AG10803 (cell line): ENCODE measurements around the gene MARCHF10.
"Not testable (repeated sequence)": the region's sequence is repeated elsewhere in the genome, so short reads cannot be mapped to it uniquely, and the experiment has no call there.

Source experiments
- DNase-seq: peaks from one replicate; pipeline ENCODE4 v3.0.0; 2010; ENCODE audit warnings: low read depth
- H3K4me3 ChIP-seq: 2 replicates; pipeline ENCODE4 v1.5.1; 2011; ENCODE audit warnings: mild to moderate bottlenecking, low read length, control low read depth
- CTCF ChIP-seq: conservative IDR thresholded peaks from 2 replicates; pipeline ENCODE4 v1.5.1; 2011; ENCODE audit warnings: mild to moderate bottlenecking, low read length, control low read depth, inconsistent platforms

MARCHF10 gene

GRCh38 chr17:62807812-62808575 is at the start of gene MARCHF10:
Gene MARCHF10, minus strand, starts transcription at chr17:62808314. Its CDS starts 6,579 bp downstream, at chr17:62801735.
- no peak for TF ChIP-seq CTCF
- no peak for DNase-seq
- no peak within 1 kb of the TSS for H3K4me3 ChIP-seq

GRCh38 chr17:62857526-62857925 is 49.4 kb upstream of the MARCHF10 start:
- no peak for TF ChIP-seq CTCF
- no peak overlapping the region for H3K4me3 ChIP-seq
- DNase-seq, result no peak

GRCh38 chr17:62856594-62856993 is 48.5 kb upstream of the MARCHF10 start:
- DNase-seq, result no peak
- TF ChIP-seq CTCF, result no peak
- no peak overlapping the region for H3K4me3 ChIP-seq

- H3K4me3 ChIP-seq, result no peak overlapping the region
- no peak for DNase-seq
- no peak for TF ChIP-seq CTCF
These were observed 47.0 kb upstream of the MARCHF10 start for GRCh38 chr17:62855156-62855555.

GRCh38 chr17:62854098-62854680 is 46.1 kb upstream of the MARCHF10 start:
- H3K4me3 ChIP-seq, result no peak overlapping the region
- TF ChIP-seq CTCF, result no peak
- DNase-seq, result peak; percentile 95

- TF ChIP-seq CTCF, result no peak
- H3K4me3 ChIP-seq, result no peak overlapping the region
- DNase-seq, result no peak
These were observed 44.1 kb upstream of the MARCHF10 start for GRCh38 chr17:62852195-62852594.

GRCh38 chr17:62849591-62850415 is 41.7 kb upstream of the MARCHF10 start:
- DNase-seq, result not testable (repeated sequence)

More at GRCh38 chr17:62849591-62850415, 41.7 kb upstream of the MARCHF10 start:
- H3K4me3 ChIP-seq, result not testable (repeated sequence)
